Ishikawa (cell line): ENCODE data around the gene TUBGCP5.

Source experiments
- CEBPB ChIP-seq: IDR thresholded peaks from 2 replicates; pipeline ENCODE4 v1.6.1; 2012
- EGR1 ChIP-seq: IDR thresholded peaks from 2 replicates; pipeline ENCODE4 v1.6.1; 2012
- RAD21 ChIP-seq: IDR thresholded peaks from 2 replicates; pipeline ENCODE4 v1.6.1; 2012; ENCODE audit warnings: low read depth
- REST ChIP-seq: IDR thresholded peaks from 2 replicates; pipeline ENCODE4 v1.6.1; 2012; ENCODE audit warnings: low read depth, mild to moderate bottlenecking
- TCF12 ChIP-seq: IDR thresholded peaks from 2 replicates; pipeline ENCODE4 v1.6.1; 2012; ENCODE audit warnings: low read depth
- TEAD4 ChIP-seq: IDR thresholded peaks from 2 replicates; pipeline ENCODE4 v1.6.1; 2012
- USF1 ChIP-seq: IDR thresholded peaks from 2 replicates; pipeline ENCODE4 v1.6.1; 2012
- YY1 ChIP-seq: IDR thresholded peaks from 2 replicates; pipeline ENCODE4 v1.6.1; 2012; ENCODE audit warnings: low read depth

- no peak for TF ChIP-seq YY1
- no peak for TF ChIP-seq TCF12
- TF ChIP-seq RAD21: no peak
- TF ChIP-seq REST: no peak
- TF ChIP-seq EGR1: no peak
- no peak for TF ChIP-seq TEAD4
- TF ChIP-seq USF1: no peak
- TF ChIP-seq CEBPB: no peak
These were observed 26.5 kb upstream of the TUBGCP5 start for GRCh38 chr15:23065836-23066235.
